ENCODE measurements around the gene OXGR1.

DNA sequence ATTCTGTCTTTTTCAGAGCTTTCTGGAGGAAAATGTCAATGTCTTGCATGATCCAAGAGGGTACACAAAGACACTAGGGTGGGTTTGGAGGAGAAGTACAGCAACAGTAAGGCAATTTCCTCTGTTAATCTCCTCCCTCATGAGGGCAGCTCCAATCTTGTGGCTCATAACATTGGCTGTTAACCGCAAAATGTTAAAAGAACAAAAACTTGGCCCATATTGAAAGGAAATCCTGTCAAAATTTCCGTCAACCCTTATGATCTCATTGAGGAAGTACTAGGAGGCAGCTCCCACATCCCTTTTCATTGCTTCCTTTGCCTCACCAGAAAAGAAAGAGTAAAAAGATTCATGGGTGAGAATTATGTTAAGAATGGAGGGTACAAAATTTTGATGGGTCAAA, 11.6 kb downstream of the OXGR1 start:
- TF ChIP-seq CTCF (IDR thresholded peaks at IDR 0.05 in 2 of 3, conservative IDR thresholded peaks at IDR 0.05 in 1 of 3; ENCODE audit: control insufficient read depth in 2 of 3, extremely low read depth in 1 of 3, insufficient read depth in 1 of 3, low read depth in 3 of 3, low read length in 3 of 3) = no peak
- TF ChIP-seq MAX (IDR thresholded peaks at IDR 0.05; ENCODE audit: low read depth, low read length) = no peak
- no peak for TF ChIP-seq RELA (IDR thresholded peaks at IDR 0.05; ENCODE audit: borderline replicate concordance, partially characterized antibody)
- no peak for TF ChIP-seq YY1 (IDR thresholded peaks at IDR 0.05; ENCODE audit: low read depth, low read length)
- no peak for TF ChIP-seq POLR2AphosphoS5 (IDR thresholded peaks at IDR 0.05; ENCODE audit: low read length)
- TF ChIP-seq GABPA (IDR thresholded peaks at IDR 0.05; ENCODE audit: low read depth) = no peak
- TF ChIP-seq BCL11A (IDR thresholded peaks at IDR 0.05; ENCODE audit: low read depth, low read length) = no peak
- no peak for TF ChIP-seq KDM1A (IDR thresholded peaks at IDR 0.05; ENCODE audit: borderline replicate concordance)
- TF ChIP-seq POLR2A (IDR thresholded peaks at IDR 0.05; ENCODE audit: low read depth, low read length) = no peak
- no peak for TF ChIP-seq PAX5 (IDR thresholded peaks at IDR 0.05; ENCODE audit: borderline replicate concordance, low read depth, low read length)
- TF ChIP-seq SIN3A (IDR thresholded peaks at IDR 0.05; ENCODE audit: low read depth, low read length) = no peak
- no peak for TF ChIP-seq RAD21 (IDR thresholded peaks at IDR 0.05; ENCODE audit: insufficient read depth, low read depth, low read length)
- no peak for TF ChIP-seq BCL3 (IDR thresholded peaks at IDR 0.05; ENCODE audit: borderline replicate concordance, insufficient read depth, low read depth, low read length, poor library complexity, severe bottlenecking)
